HepG2 (cell line): ENCODE measurements around the gene ALCAM. TPM values are rescaled to one million over a fixed set of nuclear protein-coding genes. Genes with fewer than 3 reads are reported as not detected.

Experiments used
- ELF1 ChIP-seq: sonication (generic); formaldehyde crosslinking; IDR thresholded peaks from 2 replicates; pipeline ENCODE4 v1.4.0; 2020; ENCODE audit warnings: missing genetic modification reagents
- FOXK1 ChIP-seq: sonication (generic); formaldehyde crosslinking; IDR thresholded peaks from 2 replicates; pipeline ENCODE4 v1.4.0; 2020; ENCODE audit warnings: low read depth, missing genetic modification reagents, borderline replicate concordance
- FOXK2 ChIP-seq: fragments of 450-650 bp; IDR thresholded peaks from 2 replicates; pipeline ENCODE4 v1.6.1; 2016
- HDAC6 ChIP-seq: fragments of 200-600 bp; sonication (generic); IDR thresholded peaks from 2 replicates; pipeline ENCODE4 v1.7.0; 2017; ENCODE audit warnings: mild to moderate bottlenecking, antibody characterized with exemption, low read length, low read depth
- polyA plus RNA-seq, 8 experiments: library from polyadenylated mRNA; depleted of rRNA in 3 of 8; stranded (reverse) in 7 of 8; unstranded in 1 of 8; fragments of >200 nt; fragmentation: Illumina TruSeq in 4 of 8; extraction: Trizol in 4 of 8; gene quantifications; 2 replicates each; pipeline versions ENCODE4 v1.2.1 to v1.2.3, GENCODE V29; 2011 to 2016; ENCODE audit warnings: low read depth in 4 of 8, missing spikeins in 1 of 8, mixed read lengths in 1 of 8; ENCODE audit not compliant: insufficient read depth in 1 of 8
- total RNA-seq, 5 experiments: library from RNA; depleted of rRNA; stranded (reverse); fragments of >200 nt; fragmentation: Illumina TruSeq; extraction: Trizol; gene quantifications; 2 replicates each; pipeline ENCODE4 v1.2.3, GENCODE V29; 2016; ENCODE audit warnings: low read depth in 1 of 5
- TF ChIP-seq, protein P1 (sequence below): IDR thresholded peaks from 2 replicates; pipeline ENCODE4 v1.6.1; 2016
- TF ChIP-seq, protein P2 (sequence below): sonication (generic); formaldehyde crosslinking; IDR thresholded peaks from 2 replicates; pipeline ENCODE4 v1.8.1; 2023; ENCODE audit warnings: mild to moderate bottlenecking, moderate library complexity, missing genetic modification reagents
- TF ChIP-seq, protein P3 (sequence below): sonication (generic); formaldehyde crosslinking; IDR thresholded peaks from 2 replicates; pipeline ENCODE4 v1.4.0; 2020; ENCODE audit warnings: missing genetic modification reagents
- TF ChIP-seq, protein P4 (sequence below): sonication (generic); formaldehyde crosslinking; IDR thresholded peaks from 2 replicates; pipeline ENCODE4 v1.8.1; 2023; ENCODE audit warnings: mild to moderate bottlenecking, inconsistent platforms, moderate library complexity, missing genetic modification reagents, borderline replicate concordance
- TF ChIP-seq, protein P5 (sequence below), 2 experiments: fragments of 450-650 bp in 1 of 2; sonication (generic) in 1 of 2; formaldehyde crosslinking in 1 of 2; IDR thresholded peaks; 2 replicates each; pipeline versions ENCODE4 v1.6.1 to v1.8.0; 2016 to 2022; ENCODE audit warnings: antibody characterized with exemption in 1 of 2, mild to moderate bottlenecking in 1 of 2, missing genetic modification reagents in 1 of 2

ALCAM gene
- total and polyA plus RNA-seq, 2 of the 13 experiments (the other 11 are each of a cell fraction or from before 2014, with no cell fraction given), result 26.0 to 33.1 TPM

DNA sequence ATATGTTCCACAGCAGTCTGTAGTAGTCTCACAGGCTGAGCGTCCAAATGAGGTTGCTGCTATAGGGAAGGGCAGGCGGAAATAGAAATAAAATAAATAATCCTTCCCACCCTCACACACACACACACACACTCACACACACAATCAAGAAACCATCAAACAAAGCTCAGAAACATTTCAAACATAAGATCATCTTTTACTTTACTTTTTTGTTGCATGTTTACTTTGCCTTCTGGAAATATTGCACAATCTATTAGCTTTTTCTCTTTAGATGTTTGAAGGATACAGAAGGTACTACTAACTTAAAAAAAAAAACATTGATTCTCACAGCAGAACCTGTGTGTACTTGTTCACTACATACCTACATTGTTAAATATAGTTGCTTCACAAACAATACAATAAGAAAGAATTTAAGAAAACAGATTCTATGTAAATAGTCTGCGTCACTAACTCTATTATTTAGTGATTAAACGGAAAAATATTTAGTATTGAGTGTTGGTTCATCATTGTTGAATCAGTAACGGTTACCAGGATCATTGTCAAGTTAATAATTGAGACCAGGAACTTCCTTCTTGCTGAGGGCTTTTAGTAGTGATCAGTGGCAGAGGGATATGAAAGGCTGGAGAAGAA is 20.5 kb downstream of the ALCAM start (continued):
- TF ChIP-seq, protein P1, sequence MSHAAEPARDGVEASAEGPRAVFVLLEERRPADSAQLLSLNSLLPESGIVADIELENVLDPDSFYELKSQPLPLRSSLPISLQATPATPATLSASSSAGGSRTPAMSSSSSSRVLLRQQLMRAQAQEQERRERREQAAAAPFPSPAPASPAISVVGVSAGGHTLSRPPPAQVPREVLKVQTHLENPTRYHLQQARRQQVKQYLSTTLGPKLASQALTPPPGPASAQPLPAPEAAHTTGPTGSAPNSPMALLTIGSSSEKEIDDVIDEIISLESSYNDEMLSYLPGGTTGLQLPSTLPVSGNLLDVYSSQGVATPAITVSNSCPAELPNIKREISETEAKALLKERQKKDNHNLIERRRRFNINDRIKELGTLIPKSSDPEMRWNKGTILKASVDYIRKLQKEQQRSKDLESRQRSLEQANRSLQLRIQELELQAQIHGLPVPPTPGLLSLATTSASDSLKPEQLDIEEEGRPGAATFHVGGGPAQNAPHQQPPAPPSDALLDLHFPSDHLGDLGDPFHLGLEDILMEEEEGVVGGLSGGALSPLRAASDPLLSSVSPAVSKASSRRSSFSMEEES (CRISPR knock-in tag), result no peak; the same call in 1 of the 2 replicates
- TF ChIP-seq FOXK1 (peak; percentile 87), HDAC6 (no peak), ELF1 (CRISPR knock-in tag) (0 out of 2 replicates have a peak, but pooled peaks have one; percentile 24), FOXK2 (peak; percentile 71; the same call in 1 of the 2 replicates)
- TF ChIP-seq, protein P2, sequence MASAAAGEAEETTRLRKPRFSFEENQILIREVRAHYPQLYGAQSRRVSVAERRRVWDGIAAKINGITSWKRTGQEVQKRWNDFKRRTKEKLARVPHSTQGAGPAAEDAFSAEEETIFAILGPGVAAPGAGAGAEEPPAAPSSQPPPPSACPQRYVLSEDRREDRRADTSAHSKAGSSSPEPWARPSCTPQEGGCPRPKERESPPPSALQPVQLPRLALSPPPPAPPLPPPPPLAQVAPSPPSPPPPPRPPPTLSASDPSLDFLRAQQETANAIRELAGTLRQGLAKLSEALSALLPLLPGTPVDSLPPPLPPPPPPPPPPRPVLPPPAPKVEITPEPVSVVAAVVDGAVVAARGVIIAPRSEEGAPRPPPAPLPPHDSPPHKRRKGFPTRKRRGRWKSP (CRISPR knock-in tag), result peak; percentile 71; the same call in 1 of the 2 replicates
- TF ChIP-seq, protein P3, sequence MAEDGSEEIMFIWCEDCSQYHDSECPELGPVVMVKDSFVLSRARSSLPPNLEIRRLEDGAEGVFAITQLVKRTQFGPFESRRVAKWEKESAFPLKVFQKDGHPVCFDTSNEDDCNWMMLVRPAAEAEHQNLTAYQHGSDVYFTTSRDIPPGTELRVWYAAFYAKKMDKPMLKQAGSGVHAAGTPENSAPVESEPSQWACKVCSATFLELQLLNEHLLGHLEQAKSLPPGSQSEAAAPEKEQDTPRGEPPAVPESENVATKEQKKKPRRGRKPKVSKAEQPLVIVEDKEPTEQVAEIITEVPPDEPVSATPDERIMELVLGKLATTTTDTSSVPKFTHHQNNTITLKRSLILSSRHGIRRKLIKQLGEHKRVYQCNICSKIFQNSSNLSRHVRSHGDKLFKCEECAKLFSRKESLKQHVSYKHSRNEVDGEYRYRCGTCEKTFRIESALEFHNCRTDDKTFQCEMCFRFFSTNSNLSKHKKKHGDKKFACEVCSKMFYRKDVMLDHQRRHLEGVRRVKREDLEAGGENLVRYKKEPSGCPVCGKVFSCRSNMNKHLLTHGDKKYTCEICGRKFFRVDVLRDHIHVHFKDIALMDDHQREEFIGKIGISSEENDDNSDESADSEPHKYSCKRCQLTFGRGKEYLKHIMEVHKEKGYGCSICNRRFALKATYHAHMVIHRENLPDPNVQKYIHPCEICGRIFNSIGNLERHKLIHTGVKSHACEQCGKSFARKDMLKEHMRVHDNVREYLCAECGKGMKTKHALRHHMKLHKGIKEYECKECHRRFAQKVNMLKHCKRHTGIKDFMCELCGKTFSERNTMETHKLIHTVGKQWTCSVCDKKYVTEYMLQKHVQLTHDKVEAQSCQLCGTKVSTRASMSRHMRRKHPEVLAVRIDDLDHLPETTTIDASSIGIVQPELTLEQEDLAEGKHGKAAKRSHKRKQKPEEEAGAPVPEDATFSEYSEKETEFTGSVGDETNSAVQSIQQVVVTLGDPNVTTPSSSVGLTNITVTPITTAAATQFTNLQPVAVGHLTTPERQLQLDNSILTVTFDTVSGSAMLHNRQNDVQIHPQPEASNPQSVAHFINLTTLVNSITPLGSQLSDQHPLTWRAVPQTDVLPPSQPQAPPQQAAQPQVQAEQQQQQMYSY (CRISPR knock-in tag), result peak; percentile 30; the same call in 1 of the 2 replicates
- TF ChIP-seq, protein P4, sequence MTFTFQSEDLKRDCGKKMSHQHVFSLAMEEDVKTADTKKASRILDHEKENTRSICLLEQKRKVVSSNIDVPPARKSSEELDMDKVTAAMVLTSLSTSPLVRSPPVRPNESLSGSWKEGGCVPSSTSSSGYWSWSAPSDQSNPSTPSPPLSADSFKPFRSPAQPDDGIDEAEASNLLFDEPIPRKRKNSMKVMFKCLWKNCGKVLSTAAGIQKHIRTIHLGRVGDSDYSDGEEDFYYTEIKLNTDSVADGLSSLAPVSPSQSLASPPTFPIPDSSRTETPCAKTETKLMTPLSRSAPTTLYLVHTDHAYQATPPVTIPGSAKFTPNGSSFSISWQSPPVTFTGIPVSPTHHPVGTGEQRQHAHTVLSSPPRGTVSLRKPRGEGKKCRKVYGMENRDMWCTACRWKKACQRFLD (CRISPR knock-in tag), result no peak
- TF ChIP-seq, protein P5, sequence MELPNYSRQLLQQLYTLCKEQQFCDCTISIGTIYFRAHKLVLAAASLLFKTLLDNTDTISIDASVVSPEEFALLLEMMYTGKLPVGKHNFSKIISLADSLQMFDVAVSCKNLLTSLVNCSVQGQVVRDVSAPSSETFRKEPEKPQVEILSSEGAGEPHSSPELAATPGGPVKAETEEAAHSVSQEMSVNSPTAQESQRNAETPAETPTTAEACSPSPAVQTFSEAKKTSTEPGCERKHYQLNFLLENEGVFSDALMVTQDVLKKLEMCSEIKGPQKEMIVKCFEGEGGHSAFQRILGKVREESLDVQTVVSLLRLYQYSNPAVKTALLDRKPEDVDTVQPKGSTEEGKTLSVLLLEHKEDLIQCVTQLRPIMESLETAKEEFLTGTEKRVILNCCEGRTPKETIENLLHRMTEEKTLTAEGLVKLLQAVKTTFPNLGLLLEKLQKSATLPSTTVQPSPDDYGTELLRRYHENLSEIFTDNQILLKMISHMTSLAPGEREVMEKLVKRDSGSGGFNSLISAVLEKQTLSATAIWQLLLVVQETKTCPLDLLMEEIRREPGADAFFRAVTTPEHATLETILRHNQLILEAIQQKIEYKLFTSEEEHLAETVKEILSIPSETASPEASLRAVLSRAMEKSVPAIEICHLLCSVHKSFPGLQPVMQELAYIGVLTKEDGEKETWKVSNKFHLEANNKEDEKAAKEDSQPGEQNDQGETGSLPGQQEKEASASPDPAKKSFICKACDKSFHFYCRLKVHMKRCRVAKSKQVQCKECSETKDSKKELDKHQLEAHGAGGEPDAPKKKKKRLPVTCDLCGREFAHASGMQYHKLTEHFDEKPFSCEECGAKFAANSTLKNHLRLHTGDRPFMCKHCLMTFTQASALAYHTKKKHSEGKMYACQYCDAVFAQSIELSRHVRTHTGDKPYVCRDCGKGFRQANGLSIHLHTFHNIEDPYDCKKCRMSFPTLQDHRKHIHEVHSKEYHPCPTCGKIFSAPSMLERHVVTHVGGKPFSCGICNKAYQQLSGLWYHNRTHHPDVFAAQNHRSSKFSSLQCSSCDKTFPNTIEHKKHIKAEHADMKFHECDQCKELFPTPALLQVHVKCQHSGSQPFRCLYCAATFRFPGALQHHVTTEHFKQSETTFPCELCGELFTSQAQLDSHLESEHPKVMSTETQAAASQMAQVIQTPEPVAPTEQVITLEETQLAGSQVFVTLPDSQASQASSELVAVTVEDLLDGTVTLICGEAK (IDR thresholded peaks at IDR 0.05), result no peak
- TF ChIP-seq, protein P5 (CRISPR knock-in tag; IDR thresholded peaks at IDR 0.05), result no peak; the same call in 1 of the 2 replicates
